Fibroblast of skin of left biceps (primary cell): ENCODE results near the gene CSMD2.

Experiments used
- DNase-seq, 2 experiments: peaks; one replicate each; pipeline ENCODE4 v3.0.0-alpha.2; 2013; ENCODE audit warnings: low read depth in 2 of 2

Gene CSMD2

GRCh38 chr1:33501774-33502173 lies 663.3 kb downstream of the CSMD2 start:
- no peak for DNase-seq

- DNase-seq = no peak
These were observed 663.7 kb downstream of the CSMD2 start for GRCh38 chr1:33501309-33501708.

- no peak for DNase-seq
These were observed 664.5 kb downstream of the CSMD2 start for GRCh38 chr1:33500547-33500946.

DNA sequence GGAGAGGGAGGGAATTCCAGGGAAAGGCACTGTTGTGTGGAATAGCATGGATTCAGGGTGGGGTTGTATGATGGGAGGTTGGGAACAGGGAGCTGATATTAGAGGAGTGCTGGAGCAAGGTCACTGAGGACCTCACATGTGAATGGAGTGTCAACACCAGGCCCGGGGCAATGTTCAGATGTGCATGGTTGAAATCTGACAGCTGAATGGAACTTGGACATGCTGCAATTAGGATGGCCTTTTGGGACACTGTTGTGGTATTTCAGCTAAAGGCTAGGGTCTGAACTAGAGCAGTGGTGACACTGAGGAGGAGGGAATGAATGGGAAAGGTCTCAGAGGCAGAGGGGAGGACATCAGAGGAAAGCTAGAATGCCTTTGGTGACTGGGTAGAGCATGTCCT lies 667.6 kb downstream of the CSMD2 start:
- no peak for DNase-seq

GRCh38 chr1:33494929-33495328 lies 670.1 kb downstream of the CSMD2 start:
- no peak for DNase-seq

- DNase-seq = no peak
These were observed 676.4 kb downstream of the CSMD2 start for GRCh38 chr1:33488624-33489023.

- no peak for DNase-seq
These were observed 682.6 kb downstream of the CSMD2 start for GRCh38 chr1:33482412-33482811.

GRCh38 chr1:33477451-33477850 lies 687.6 kb downstream of the CSMD2 start:
- DNase-seq = no peak

GRCh38 chr1:33473900-33474299 lies 691.1 kb downstream of the CSMD2 start:
- no peak for DNase-seq

DNA sequence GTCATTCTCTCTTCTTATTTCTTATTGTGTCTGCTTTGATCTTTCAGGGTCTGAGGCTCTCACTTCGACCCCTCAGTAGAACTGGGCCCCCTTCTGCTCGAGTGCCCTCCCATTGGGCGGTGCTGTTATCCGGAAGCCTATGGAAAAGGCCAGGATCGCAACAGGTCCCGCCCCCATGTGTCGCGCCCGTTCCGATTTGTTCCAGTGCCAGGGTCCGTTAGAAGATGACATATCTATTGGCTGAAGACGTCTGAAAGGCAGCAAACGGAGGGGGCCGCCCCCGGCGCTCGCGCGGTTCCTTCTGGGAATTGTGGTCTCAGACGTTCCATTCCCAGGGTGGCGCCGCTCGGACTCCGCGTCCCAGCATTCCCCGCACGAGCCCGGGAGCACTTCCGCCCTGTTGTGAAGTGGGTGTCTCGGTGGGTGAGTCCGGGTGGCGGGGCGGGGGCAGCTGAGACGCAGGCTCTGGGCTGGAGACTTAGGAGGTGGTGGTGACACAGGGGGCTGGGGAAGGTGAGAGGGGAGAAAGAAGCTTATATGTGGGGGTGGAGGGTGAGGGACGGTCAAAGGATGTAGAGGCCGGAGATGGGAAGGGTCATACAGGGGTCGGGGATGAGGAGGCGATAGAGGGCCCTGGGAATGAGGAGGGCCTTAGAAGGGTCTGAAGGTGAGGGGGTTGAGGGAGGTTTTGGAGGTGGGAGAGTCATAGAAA lies 692.6 kb downstream of the CSMD2 start, which contains the start of gene ZSCAN20:
Gene ZSCAN20, plus strand, starts transcription at position 377 of the 712 bp plus-strand sequence. CDS start 6,644 bp downstream, outside the sequence.
- peak; percentile 96 to 97 for DNase-seq

DNA sequence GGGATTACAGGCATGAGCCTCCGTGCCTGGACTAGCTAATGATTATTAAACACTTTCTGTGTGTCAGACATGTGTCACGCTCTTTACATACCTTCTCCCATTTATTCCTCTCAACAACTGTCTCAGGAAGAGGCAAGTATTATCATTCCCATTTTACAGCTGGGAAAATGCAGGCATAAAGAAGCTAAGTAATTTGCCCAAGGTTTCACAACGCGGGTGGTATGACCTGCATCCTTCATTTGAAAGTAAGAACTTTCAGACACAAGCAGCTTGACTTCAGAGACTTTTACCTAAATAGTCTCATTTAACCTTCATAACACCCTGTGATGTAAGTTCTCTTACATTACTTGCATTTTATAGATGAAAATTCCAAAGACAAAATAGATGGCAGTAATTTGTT lies 693.6 kb downstream of the CSMD2 start:
- DNase-seq = no peak

DNA sequence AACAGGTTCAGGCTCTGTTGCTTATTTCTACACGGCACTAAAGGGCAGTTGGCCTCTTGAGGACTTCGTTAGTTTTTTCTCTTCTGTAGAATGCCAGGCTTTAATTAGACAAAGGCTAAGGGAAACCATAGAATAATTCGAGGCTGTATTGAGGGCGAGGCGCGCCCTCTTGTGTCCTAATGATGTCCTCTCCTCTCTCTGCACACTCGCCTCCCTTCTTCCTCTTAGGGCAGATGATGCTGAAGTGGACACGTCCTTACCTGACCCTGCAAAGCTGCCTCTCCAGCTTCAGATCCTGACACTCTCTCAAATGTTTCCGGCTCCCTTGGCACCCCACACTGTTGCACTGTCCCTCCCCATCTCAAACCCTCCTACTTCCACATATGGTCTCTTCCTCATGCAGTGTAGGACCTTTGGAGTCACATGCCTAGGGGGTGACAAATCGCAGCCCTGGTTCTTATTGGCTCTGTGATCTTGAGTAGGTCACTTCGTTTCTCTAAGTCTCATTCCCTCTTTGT lies 694.5 kb downstream of the CSMD2 start:
- peak; percentile 56 to 62 for DNase-seq

GRCh38 chr1:33469691-33470090 lies 695.3 kb downstream of the CSMD2 start:
- DNase-seq = no peak

- DNase-seq = no peak
These were observed 696.1 kb downstream of the CSMD2 start for GRCh38 chr1:33468967-33469366.

GRCh38 chr1:33468531-33468930 lies 696.5 kb downstream of the CSMD2 start:
- no peak for DNase-seq

DNA sequence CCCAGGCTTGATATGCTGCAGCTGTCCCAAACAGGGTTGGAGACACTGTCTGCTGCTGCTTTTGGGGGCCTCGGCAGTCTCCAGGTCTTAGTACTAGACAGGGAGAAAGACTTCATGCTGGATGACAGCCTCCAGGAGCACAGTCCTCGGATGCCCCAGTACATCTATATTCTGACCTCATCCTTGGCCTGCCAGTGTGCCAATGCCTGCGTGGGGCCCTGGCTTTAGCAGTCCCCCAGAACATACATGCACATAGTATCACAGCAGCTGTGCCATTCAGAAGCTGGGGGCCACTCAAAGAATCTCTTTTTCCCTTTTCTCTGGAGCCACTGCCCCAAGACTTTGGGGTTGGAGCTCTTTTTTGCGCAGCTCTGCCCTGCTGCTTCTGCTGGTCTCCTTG lies 697.0 kb downstream of the CSMD2 start:
- DNase-seq = no peak

- no peak for DNase-seq
These were observed 698.9 kb downstream of the CSMD2 start for GRCh38 chr1:33466159-33466558.

DNA sequence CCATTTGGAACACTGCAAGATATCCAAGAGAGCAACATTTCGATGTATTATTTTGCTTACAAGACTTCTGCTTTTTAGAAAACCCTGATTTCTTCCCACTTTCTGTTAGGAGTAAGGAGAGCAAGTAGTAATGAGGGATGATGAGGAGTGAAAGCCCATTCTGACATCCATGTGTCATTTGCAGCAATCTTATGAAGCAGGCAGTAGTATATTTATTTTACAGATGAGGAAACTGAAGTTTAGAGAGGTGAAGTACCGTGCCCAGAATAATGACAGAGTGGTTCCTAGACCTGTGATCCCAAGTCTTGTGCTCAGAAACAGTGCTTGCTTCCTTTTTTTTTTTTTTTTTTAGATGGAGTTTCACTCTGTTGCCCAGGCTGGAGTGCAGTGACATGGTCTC lies 699.7 kb downstream of the CSMD2 start:
- no peak for DNase-seq

GRCh38 chr1:33464552-33464951 lies 700.5 kb downstream of the CSMD2 start:
- no peak for DNase-seq
